HTERT RPE-1 (cell line): ENCODE results near the gene MAP2K4.
"Not testable (repeated sequence)": the region's sequence is repeated elsewhere in the genome, so short reads cannot be mapped to it uniquely, and the experiment has no call there.

Experiments
- in situ Hi-C: fragments of 300-500 bp; cut with MboI; formaldehyde crosslinking; loops from 4 replicates; pipeline ENCODE4 v1.14.3; 2020; ENCODE audit warnings: low sequenced_read_pairs

The MAP2K4 gene

GRCh38 chr17:12136243-12136642 lies 115.6 kb downstream of the MAP2K4 start:
- in situ Hi-C loops = no loop called here

GRCh38 chr17:12136646-12137045 lies 116.0 kb downstream of the MAP2K4 start:
- in situ Hi-C loops = no loop called here

GRCh38 chr17:12137859-12138258 lies 117.2 kb downstream of the MAP2K4 start:
- in situ Hi-C loops = no loop called here

- in situ Hi-C loops = no loop called here
Observed at GRCh38 chr17:12140685-12141084, 120.0 kb downstream of the MAP2K4 start.

GRCh38 chr17:12162187-12162586 lies 141.5 kb downstream of the MAP2K4 start:
- in situ Hi-C loops = not testable (repeated sequence)

- in situ Hi-C loops = no loop called here
Observed at GRCh38 chr17:12164085-12164484, 143.4 kb downstream of the MAP2K4 start.

- in situ Hi-C loops = no loop called here
Observed at GRCh38 chr17:12178644-12179330, 158.1 kb downstream of the MAP2K4 start.

GRCh38 chr17:12180644-12181261 lies 160.1 kb downstream of the MAP2K4 start:
- in situ Hi-C loops = no loop called here

GRCh38 chr17:12187658-12188057 lies 167.0 kb downstream of the MAP2K4 start:
- in situ Hi-C loops = no loop called here

- in situ Hi-C loops = no loop called here
Observed at GRCh38 chr17:12193144-12193735, 172.6 kb downstream of the MAP2K4 start.
